GM21825 (cell line): Measurements from ENCODE around the gene CCNY.

ENCODE experiments used
- ATAC-seq: cut with Tn5 transposase; IDR thresholded peaks from one replicate; pipeline ENCODE4 v1.9.1; 2021; ENCODE audit warnings: mild to moderate bottlenecking, moderate library complexity; ENCODE audit not compliant: unreplicated experiment

CCNY gene

GRCh38 chr10:35379226-35380137 lies 43.2 kb downstream of the CCNY start:
- peak; percentile 88 for ATAC-seq

GRCh38 chr10:35382096-35382495 lies 45.8 kb downstream of the CCNY start:
- ATAC-seq, result no peak

DNA sequence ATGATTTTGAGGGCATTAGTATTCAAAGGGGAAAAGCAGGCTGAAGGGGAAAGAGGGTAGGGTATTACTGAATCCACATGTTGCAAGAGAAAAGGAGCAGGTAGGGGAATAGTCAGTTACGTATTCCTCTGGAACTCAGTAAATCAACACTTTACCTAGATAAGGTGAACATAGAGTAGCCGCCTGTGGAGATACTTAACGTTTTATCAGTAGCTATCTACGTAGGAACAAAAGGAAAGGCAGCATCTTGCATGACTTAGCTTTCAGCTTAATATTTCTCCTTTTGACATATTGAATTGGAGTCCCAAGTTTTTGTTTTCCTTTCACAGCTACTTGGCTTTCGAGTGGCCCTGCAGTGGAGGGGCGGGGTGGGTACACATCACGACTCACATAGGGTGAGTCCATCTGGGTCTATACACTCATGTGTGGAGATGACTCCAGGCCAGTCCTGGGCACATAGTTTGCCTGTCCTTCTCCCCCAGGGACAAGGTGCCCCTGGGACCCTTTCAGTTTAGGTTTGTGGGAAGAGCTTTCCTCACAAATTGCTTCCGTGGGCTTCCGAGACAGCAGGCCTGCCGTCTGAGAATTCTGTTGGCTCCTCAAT lies 48.1 kb downstream of the CCNY start:
- no peak for ATAC-seq

GRCh38 chr10:35386594-35387174 lies 50.4 kb downstream of the CCNY start:
- no peak for ATAC-seq

DNA sequence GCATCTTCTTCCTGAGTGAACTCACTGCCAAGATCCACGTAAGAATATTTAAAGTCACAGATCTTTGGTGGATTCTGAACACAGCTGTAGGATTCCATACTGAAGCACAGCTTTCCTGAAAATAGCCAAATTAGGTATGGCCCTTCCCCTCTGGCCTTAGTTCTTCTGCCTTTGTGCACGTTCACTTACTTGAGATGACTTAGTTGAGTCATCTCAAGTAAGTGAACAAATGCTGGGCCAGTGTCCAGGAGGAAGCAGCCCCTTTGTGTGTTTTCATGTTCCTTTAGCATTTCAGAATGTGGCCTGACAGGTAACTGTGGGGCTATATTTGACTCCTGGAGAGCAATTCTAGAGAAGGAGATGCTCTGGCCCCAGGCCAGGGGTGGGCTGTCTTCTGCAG lies 51.5 kb downstream of the CCNY start:
- peak; percentile 84 for ATAC-seq

GRCh38 chr10:35388197-35388596 lies 51.9 kb downstream of the CCNY start:
- ATAC-seq, result peak; percentile 41

- no peak for ATAC-seq
Measured at GRCh38 chr10:35388682-35389081, 52.4 kb downstream of the CCNY start.

DNA sequence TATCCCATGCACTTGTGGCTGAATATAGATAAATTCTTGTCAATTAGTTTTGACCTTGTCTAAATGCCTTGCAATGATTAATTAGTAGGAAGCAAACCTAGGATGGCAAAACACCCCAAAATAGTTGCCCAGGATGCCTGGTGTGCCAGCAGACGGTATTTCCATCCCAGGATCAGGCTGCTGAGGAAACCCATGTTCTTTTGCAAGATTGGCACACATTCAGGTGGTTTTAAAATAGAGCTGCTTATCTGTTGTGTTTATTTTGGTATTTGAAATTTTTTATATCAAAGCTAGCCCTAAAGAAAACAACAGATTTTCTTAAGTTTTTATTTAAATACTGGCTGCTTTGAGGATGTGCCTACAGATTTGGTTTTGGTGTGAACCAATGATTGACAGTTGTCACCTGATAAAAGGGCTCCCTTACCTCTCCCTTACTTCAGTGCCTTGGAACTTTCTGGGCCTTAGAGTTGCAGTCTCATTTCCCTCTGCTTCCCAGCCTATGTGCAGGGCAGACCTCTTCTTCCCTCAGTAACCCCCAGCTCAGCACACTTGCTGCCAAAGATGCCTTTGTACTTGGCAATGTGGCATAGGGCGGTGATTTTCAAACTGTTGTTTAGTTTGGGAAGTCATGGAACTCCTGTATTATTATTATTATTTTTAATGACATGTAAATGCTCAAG lies 54.0 kb downstream of the CCNY start:
- no peak for ATAC-seq

DNA sequence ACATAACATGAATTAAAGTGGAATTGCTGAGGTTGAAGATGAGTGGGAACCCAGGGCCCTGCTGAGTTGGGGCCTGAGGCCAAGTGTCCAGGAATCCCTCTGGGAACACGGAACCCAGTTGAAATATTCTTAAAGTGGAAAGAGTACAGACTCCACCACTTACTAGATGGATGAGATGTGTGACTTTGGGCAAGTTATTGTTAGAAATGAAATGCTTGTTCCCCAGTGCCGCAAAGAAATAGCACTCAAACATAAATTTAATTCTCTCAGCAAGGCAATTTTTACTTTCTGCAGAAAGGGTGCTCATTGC lies 54.5 kb downstream of the CCNY start:
- no peak for ATAC-seq

DNA sequence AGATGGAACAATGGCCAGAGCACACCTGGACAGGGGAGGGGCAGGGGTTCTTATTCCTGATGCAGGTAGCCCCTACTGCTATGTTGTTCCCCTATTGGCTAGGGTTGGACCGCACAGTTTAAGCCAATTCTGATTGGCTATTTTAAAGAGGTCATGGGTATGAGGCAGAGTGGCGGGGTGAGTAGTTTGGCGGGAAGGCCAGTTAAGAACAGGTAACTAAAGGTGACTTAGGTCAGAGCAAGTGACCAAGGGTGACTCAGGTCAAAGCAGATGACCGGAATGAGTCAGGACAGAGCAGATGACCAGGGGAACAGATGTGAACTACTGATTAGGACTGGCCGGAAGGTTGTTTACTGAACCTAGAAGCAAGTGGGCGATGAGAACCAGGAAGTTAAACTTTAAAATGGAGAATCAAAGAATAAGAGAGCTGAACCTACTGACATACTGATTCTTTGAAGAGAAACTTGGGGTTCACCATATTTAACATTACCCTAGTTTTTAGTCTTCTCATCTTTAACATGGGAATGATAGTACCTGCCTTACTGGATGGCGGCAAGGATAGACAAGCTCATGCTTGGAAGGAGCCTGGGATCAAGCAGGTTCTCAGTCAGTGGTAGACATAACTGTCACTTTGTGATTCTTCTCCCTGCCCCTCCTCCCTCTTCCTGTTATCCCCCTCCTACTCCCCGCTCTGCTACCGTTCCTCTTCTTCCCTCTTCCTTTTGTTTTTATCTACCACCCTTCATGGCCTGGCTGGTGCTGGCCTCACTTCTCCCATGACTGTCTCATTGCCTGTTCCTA lies 55.0 kb downstream of the CCNY start:
- no peak for ATAC-seq

- ATAC-seq, result no peak
Measured at GRCh38 chr10:35391954-35392262, 55.6 kb downstream of the CCNY start.

GRCh38 chr10:35392482-35393228 lies 56.3 kb downstream of the CCNY start:
- no peak for ATAC-seq

DNA sequence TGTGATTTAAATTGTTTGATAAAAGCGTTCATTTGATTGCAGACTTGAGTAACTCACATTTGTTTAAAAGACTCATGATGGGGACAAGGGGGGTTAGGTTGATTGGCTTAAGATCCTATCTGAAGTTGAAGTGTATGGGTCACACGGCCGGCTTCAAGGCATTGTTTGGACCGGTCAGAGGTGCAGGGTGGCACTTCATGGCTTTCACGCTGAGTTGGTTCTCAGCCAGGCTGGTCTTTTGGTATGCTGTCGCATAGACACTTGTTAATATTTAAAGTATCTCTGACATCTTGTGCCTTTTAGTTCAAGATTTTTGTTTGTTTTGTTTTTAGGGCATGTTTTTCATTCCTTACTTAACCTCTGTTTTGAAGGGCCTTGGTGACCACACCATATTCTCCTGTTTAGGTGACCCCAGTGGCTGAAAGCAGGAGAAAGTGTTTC lies 58.1 kb downstream of the CCNY start:
- no peak for ATAC-seq

DNA sequence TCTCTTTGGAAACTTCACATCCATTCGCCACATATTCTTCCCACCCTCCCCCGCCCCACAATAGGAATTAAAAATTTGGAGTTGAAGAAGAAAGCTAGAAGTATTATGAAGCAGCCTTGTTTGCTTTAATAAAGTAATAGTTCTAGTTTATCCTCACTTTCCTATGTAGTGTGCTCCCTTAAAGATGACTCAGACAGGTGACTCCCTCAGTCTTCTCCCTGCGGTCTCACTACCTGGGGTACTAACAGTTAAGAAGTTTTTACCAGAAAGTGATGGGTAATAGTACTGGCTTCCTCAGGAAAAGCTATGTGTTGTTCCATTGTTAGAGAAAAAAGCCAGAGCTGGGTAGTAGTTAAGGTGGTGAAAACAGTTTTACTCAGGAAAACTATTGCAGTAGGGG lies 58.6 kb downstream of the CCNY start:
- ATAC-seq, result no peak

- ATAC-seq, result no peak
Measured at GRCh38 chr10:35396560-35397434, 60.5 kb downstream of the CCNY start.

GRCh38 chr10:35397953-35398352 lies 61.6 kb downstream of the CCNY start:
- no peak for ATAC-seq

DNA sequence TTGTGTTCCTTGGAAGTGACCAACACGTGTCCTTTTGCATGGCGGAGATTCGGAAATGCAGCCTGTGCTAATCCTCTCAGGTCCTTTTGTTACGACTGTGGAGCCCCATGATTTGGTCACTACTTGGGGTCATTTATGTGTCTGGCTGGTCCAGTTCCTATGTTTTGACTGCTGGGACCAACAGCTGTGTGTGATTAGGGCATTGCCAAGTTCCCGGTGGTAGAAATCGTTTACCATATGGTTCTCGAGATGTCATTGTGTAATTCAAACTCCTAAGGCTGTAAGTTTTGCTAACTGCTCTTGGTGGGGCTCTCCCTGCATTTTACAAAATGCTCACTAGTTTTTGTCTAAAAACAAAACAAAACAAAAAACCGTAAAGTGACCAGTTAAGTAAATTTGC lies 62.0 kb downstream of the CCNY start:
- ATAC-seq, result no peak

GRCh38 chr10:35398908-35399307 lies 62.6 kb downstream of the CCNY start:
- ATAC-seq, result no peak

DNA sequence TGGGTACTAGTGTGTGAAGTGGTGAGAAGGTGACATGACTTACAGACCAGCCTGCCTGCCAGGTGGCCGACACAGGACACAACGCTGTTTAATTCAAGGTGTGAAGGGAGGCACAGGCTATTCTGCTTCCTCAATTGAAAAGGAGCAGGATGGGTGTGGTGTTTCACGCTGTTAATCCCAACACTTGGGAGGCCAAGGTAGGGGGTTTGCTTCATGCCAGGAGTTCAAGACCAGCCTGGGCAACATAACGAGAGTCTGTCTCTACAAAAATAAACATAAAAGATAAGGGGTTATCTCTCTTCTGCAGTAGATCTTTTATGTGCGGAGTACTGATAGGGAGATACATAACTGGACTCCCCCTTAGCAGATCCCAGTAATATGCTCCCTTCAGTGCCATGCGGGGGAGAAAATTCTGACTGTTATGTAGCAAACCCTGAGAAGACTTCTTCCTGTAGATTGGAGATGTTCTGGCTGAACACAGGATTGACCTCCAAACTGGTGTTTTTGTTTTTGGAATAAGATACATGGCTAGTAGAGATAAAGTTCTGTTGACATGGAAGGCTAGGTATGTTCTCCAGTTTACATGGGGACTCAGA lies 63.2 kb downstream of the CCNY start:
- ATAC-seq, result no peak
